HuH-7 (cell line): Measurements from ENCODE around the gene SLC38A11.

Source experiments
- DNase-seq: peaks from one replicate; pipeline ENCODE4 v3.0.0; 2011; ENCODE audit warnings: low spot score

Gene SLC38A11

GRCh38 chr2:164913640-164914350 is 41.5 kb downstream of the SLC38A11 start:
- no peak for DNase-seq

GRCh38 chr2:164913011-164913410 is 42.3 kb downstream of the SLC38A11 start:
- DNase-seq, result no peak

GRCh38 chr2:164911832-164912231 is 43.5 kb downstream of the SLC38A11 start:
- no peak for DNase-seq

- DNase-seq, result no peak
These were observed 45.0 kb downstream of the SLC38A11 start for GRCh38 chr2:164910101-164910899.

DNA sequence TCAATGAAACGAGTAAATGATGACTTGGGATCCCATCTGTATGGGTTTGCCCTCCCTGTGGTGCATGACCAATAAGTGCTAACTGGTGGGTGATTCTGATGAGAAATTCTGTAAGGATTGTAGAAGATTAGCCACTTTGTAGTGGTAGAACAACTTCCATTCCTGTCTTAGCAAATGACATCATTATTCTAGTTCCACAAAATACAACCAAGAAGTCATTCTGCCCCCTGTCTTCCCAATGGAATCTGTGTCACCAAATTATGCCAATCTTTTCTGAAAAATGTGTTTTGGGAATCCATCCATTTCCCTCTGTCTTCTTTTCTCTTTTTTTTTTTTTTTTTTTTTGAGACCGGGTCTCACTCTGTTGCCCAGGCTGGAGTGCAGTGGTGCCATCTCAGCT is 48.4 kb downstream of the SLC38A11 start:
- no peak for DNase-seq

GRCh38 chr2:164905307-164905706 is 50.0 kb downstream of the SLC38A11 start:
- DNase-seq, result no peak

GRCh38 chr2:164903951-164904350 is 51.4 kb downstream of the SLC38A11 start:
- DNase-seq, result no peak

DNA sequence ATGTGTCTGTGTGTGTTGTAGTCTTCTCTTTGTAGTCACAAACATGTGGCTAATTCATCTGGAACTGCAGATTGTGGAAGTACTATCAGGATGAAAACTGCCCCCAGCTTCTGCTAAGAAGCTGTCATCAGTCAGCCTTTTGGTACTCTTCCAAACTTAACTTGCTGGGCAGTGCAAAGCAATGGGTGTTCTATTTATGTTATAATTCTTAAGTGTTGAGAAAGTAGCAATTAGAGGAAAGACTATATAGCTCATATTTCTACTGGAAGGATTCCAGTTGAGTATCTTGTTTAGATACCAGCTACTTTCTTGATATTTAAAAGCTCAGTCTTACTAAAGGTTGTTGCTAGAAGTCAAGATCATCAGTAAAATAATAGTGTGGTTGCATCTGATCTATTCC is 52.1 kb downstream of the SLC38A11 start:
- DNase-seq, result no peak

- no peak for DNase-seq
These were observed 56.2 kb downstream of the SLC38A11 start for GRCh38 chr2:164899121-164899520.

GRCh38 chr2:164898475-164898874 is 56.9 kb downstream of the SLC38A11 start:
- no peak for DNase-seq

DNA sequence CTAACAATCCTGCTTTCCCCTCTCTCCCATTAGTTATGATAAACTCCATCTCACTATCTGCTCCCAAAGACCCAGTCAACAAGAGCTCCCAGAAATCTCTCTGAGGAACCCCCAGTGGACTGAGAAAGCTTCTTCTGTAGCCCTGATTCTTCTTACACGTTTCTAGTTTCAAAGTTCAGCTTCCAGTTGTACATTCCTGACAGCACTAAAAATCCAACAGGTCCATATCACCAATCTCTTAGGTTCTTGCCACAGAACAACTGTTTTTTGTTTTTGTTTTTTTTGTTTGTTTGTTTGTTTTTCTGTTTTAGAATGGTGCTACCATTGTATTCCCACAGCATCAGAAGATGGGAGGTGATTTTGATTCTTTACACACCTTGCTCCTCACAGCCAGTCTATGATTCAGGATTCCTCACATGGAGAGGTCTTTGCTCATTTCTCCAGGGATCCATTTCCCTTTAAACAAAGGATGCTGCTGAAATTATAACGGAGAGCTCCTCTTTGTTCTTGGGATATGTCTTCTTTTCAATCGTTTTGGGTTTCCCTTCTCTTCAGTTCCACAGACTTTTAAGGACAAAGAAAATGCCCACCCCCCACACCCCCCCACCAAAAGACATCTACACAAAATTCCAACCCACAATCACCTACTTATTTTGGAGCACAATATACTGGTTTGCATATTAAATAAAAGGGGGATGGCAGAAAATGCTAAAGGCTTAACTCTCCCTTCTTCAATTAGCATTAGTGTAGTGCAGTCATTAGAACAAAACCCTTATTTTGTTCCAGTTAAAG is 57.7 kb downstream of the SLC38A11 start:
- no peak for DNase-seq

GRCh38 chr2:164896634-164897355 is 58.5 kb downstream of the SLC38A11 start:
- DNase-seq, result no peak

GRCh38 chr2:164896226-164896625 is 59.1 kb downstream of the SLC38A11 start:
- no peak for DNase-seq

DNA sequence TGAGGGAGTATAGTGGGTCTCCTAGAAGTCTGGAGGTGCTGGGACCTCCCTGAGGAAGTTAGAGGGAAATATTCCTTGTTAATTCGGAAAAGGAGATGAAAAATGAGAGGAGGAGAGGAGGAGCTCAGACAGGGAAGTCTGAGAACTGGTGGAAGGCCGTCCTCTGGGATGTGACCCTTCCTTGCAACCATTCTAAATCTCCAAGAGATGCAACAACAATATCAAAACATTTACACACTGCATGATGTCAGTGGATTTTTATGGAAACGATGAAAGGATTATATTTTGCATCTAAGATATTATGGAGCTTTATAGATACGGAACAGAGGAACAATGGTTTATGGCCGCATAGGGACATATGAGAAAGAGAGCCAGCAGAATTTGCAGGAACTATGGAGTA is 63.9 kb downstream of the SLC38A11 start:
- no peak for DNase-seq

DNA sequence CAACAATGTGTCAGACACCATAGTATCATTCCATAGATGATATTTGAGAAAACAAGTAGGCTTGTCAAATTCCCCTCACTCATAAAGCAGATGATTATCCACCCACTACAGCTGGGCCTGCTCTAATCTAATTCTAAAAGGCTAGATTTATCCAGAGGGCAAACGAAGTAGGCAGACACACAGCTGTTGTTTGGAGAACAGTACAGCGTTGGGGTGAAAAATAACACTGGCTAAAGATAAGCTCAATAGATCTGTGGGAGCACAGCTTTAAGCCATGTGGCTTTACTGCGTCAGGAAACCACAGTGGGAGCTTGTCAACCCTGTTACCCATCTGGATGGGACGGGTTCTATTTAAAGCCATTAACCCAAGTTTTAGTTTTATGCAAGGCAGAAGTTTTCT is 64.8 kb downstream of the SLC38A11 start:
- no peak for DNase-seq

GRCh38 chr2:164888592-164888991 is 66.7 kb downstream of the SLC38A11 start:
- no peak for DNase-seq

- DNase-seq, result peak; percentile 46
These were observed 67.7 kb downstream of the SLC38A11 start for GRCh38 chr2:164887434-164888144.

DNA sequence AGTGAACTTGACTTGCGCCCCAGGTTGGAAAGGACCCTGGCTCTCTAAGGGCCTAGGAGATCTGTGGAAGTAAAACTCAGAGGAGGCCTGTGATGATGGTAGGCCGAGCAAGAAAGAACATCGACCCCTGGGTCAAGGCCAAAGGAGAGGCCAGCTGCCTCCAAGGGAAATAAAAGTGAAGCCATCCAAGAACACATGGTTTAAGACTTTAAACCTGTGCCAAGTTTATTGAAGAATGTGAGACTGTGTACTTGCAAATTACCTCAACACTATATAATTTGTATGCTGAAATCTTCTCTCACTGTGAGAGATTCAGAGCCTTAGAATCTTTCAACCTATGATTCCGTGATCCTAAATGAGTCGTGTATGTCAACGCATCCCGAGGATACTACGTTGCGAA is 73.0 kb downstream of the SLC38A11 start:
- DNase-seq, result no peak

GRCh38 chr2:164881524-164881923 is 73.8 kb downstream of the SLC38A11 start:
- DNase-seq, result no peak

- DNase-seq, result no peak
These were observed 75.3 kb downstream of the SLC38A11 start for GRCh38 chr2:164879901-164880535.

GRCh38 chr2:164877927-164878326 is 77.4 kb downstream of the SLC38A11 start:
- no peak for DNase-seq
